Sigmoid colon (tissue), 4 donors: Measurements from ENCODE around the gene GALNT10.

ENCODE experiments used
- CTCF ChIP-seq, 4 experiments: fragments of 450-650 bp in 3 of 4; fragments of 200-600 bp in 1 of 4; IDR thresholded peaks; one replicate each; pipeline ENCODE4 v1.5.1; 2016 to 2019; ENCODE audit warnings: antibody characterized with exemption in 4 of 4, mild to moderate bottlenecking in 3 of 4, moderate library complexity in 2 of 4
- POLR2AphosphoS5 ChIP-seq, 4 donors: sonication (generic); formaldehyde crosslinking; IDR thresholded peaks; one replicate each; pipeline ENCODE4 v1.6.1; 2017; ENCODE audit warnings: antibody characterized with exemption in 4 of 4

- no peak for TF ChIP-seq CTCF (IDR thresholded peaks at IDR 0.05)
- no peak for TF ChIP-seq POLR2AphosphoS5 (IDR thresholded peaks at IDR 0.05)
These were observed 138.5 kb downstream of the GALNT10 start for GRCh38 chr5:154329062-154329461.
